Peyer's patch (tissue), 4 donors: Measurements from ENCODE around the gene SLAIN2. TPM values are rescaled to one million over a fixed set of nuclear protein-coding genes. Genes with fewer than 3 reads are reported as not detected.

Source experiments
- DNase-seq, 3 donors: peaks; one replicate each; pipeline ENCODE4 v3.0.0-alpha.2; 2017 to 2019
- H3K27ac ChIP-seq, 4 donors: fragments of 200-600 bp; sonication (generic); one replicate each; pipeline ENCODE4 v1.5.1; 2016 to 2019
- H3K27me3 ChIP-seq, 2 donors: fragments of 200-600 bp; sonication (generic); one replicate each; pipeline ENCODE4 v1.5.1; 2019
- H3K36me3 ChIP-seq, 3 donors: fragments of 200-600 bp; sonication (generic); one replicate each; pipeline ENCODE4 v1.5.1; 2016 to 2019
- H3K4me1 ChIP-seq, 4 donors: fragments of 200-600 bp; sonication (generic); one replicate each; pipeline ENCODE4 v1.5.1; 2016 to 2019
- H3K4me3 ChIP-seq, 4 donors: fragments of 200-600 bp; sonication (generic); 1 replicate in 3 of 4; 2 replicates in 1 of 4; pipeline ENCODE4 v1.5.1; 2016 to 2019; ENCODE audit warnings: mild to moderate bottlenecking in 1 of 4
- H3K9me3 ChIP-seq, 4 donors: fragments of 200-600 bp; sonication (generic); one replicate each; pipeline ENCODE4 v1.5.1; 2016 to 2019; ENCODE audit warnings: mild to moderate bottlenecking in 1 of 4
- CTCF ChIP-seq, 6 experiments: fragments of 450-650 bp in 4 of 6; fragments of 200-600 bp in 2 of 6; sonication (generic) in 1 of 6; IDR thresholded peaks; one replicate each; pipeline ENCODE4 v1.5.1; 2017 to 2019; ENCODE audit warnings: antibody characterized with exemption in 6 of 6, mild to moderate bottlenecking in 3 of 6, moderate library complexity in 1 of 6
- POLR2A ChIP-seq, 2 donors: fragments of 450-650 bp; IDR thresholded peaks; one replicate each; pipeline ENCODE4 v1.5.1; 2017; ENCODE audit warnings: antibody characterized with exemption in 2 of 2, mild to moderate bottlenecking in 2 of 2, moderate library complexity in 2 of 2
- total RNA-seq, 4 donors: library from RNA; depleted of rRNA; stranded (reverse); fragments of >200 nt; gene quantifications; one replicate each; pipeline ENCODE4 v1.1.0, GENCODE V29; 2016

SLAIN2 gene
- total RNA-seq, 4 donors from 2014 or later = 19.1 to 40.9 (median 22.4) TPM

DNA sequence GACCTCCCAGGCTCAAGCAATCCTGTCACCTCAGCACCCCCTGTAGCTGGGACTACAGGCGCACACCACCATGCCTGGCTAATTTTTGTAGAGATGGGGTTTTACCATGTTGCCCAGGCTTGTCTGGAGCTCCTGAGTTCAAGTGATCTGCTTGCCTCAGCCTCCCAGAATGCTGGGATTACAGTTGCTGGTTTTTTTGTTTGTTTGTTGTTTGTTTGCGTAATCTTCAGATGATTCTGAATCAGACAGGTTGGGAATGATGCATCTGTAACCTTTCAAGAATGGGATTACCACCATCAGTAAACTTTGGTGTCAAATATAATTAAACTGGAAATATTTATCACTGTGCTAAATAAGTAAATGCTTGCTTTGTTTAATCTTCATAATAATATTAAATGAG is 79.8 kb downstream of the SLAIN2 start:
- no peak overlapping the region for H3K4me3 ChIP-seq
- no peaks in the 10 kb centered on the region for H3K9me3 ChIP-seq
- no peak overlapping the region for H3K27ac ChIP-seq
- no peaks in the 10 kb centered on the region for H3K27me3 ChIP-seq
- no peaks in the 10 kb centered on the region for H3K4me1 ChIP-seq
- H3K36me3 ChIP-seq = peaks cover 0 to 38% (median 3%) of the 10 kb centered on the region in 3 donors
- DNase-seq = no peak
- no peak for TF ChIP-seq POLR2A (IDR thresholded peaks at IDR 0.05)
- no peak for TF ChIP-seq CTCF (IDR thresholded peaks at IDR 0.05)

DNA sequence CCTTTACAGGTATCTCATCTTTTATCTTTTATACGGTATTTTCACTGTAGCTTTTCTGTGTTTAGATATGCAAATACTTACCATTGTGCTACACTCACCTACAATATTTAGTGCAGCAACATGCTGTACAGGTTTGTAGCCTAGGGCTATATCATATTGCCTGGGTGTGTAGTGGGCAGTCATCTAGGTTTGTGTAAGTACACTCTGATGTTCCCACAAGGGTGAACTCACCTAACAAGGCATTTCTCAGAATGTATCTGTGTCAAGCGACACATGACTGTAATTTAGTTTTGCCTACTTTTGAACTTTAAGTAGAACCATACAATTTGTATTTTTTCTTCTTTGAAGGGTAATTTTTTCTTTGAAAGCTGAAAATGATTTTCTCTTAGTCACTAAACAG is 87.6 kb downstream of the SLAIN2 start:
- peaks cover 0 to 7% (median 0%) of the 10 kb centered on the region in 3 donors for H3K36me3 ChIP-seq
- no peak overlapping the region for H3K27ac ChIP-seq
- TF ChIP-seq CTCF (IDR thresholded peaks at IDR 0.05) (no peak), POLR2A (IDR thresholded peaks at IDR 0.05) (no peak)
- H3K9me3 ChIP-seq = no peaks in the 10 kb centered on the region
- no peak for DNase-seq
- H3K4me1 ChIP-seq = no peaks in the 10 kb centered on the region
- H3K4me3 ChIP-seq = no peak overlapping the region
- H3K27me3 ChIP-seq = no peaks in the 10 kb centered on the region

- DNase-seq = no peak
- H3K36me3 ChIP-seq = peaks cover 0 to 7% (median 0%) of the 10 kb centered on the region in 3 donors
- no peaks in the 10 kb centered on the region for H3K27me3 ChIP-seq
- H3K9me3 ChIP-seq = no peaks in the 10 kb centered on the region
- H3K27ac ChIP-seq = no peak overlapping the region
- H3K4me1 ChIP-seq = no peaks in the 10 kb centered on the region
- TF ChIP-seq POLR2A (IDR thresholded peaks at IDR 0.05) = no peak
- TF ChIP-seq CTCF (IDR thresholded peaks at IDR 0.05) = no peak
- H3K4me3 ChIP-seq = no peak overlapping the region
These were observed 88.6 kb downstream of the SLAIN2 start for GRCh38 chr4:48429709-48430474.

GRCh38 chr4:48431401-48431800 is 90.1 kb downstream of the SLAIN2 start:
- Histone ChIP-seq H3K4me1 (no peaks in the 10 kb centered on the region), H3K9me3 (no peaks in the 10 kb centered on the region), H3K36me3 (peaks cover 0 to 7% (median 0%) of the 10 kb centered on the region in 3 donors), H3K27ac (no peak overlapping the region), H3K27me3 (no peaks in the 10 kb centered on the region), H3K4me3 (no peak overlapping the region)
- TF ChIP-seq CTCF (IDR thresholded peaks at IDR 0.05) (no peak), POLR2A (IDR thresholded peaks at IDR 0.05) (no peak)
- no peak for DNase-seq

GRCh38 chr4:48432017-48432416 is 90.7 kb downstream of the SLAIN2 start:
- Histone ChIP-seq H3K36me3 (peaks cover 0 to 6% (median 0%) of the 10 kb centered on the region in 3 donors), H3K4me3 (no peak overlapping the region), H3K27ac (no peak overlapping the region), H3K9me3 (no peaks in the 10 kb centered on the region), H3K27me3 (no peaks in the 10 kb centered on the region), H3K4me1 (no peaks in the 10 kb centered on the region)
- no peak for DNase-seq
- TF ChIP-seq CTCF (IDR thresholded peaks at IDR 0.05) (no peak), POLR2A (IDR thresholded peaks at IDR 0.05) (no peak)
